Measurements from ENCODE around the gene BPIFB2. TPM values are rescaled to one million over a fixed set of nuclear protein-coding genes. Genes with fewer than 3 reads are reported as not detected.

BPIFB2 gene
- total RNA-seq, 1 donor from 2014 or later, result not detected

- Mint-ChIP-seq H3K27ac (ENCODE audit: unreplicated experiment) (peak overlapping the region; percentile 46), H3K27me3 (ENCODE audit: low read depth) (no peaks in the 10 kb centered on the region), H3K36me3 (ENCODE audit: low read depth) (no peaks in the 10 kb centered on the region), H3K9me3 (peaks cover 7% of the 10 kb centered on the region), H3K4me1 (peaks cover 35% of the 10 kb centered on the region), H3K4me3 (no peak overlapping the region)
- no peak for TF ChIP-seq CTCF (conservative IDR thresholded peaks at IDR 0.05)
- DNase-seq (ENCODE audit: low read depth, low spot score), result peak; percentile 31
Observed at GRCh38 chr20:33051333-33051732, 43.8 kb downstream of the BPIFB2 start.

- peaks cover 35% of the 10 kb centered on the region for H3K4me1 Mint-ChIP-seq
- no peaks in the 10 kb centered on the region for H3K27me3 Mint-ChIP-seq (ENCODE audit: low read depth)
- no peak within 1 kb of the TSS for H3K4me3 Mint-ChIP-seq
- H3K36me3 Mint-ChIP-seq (ENCODE audit: low read depth), result no peaks in the 10 kb centered on the region
- peaks cover 3% of the 10 kb centered on the region for H3K9me3 Mint-ChIP-seq
- H3K27ac Mint-ChIP-seq (ENCODE audit: unreplicated experiment), result no peak within 1 kb of the TSS
- no peak for DNase-seq (ENCODE audit: low read depth, low spot score)
- no peak for TF ChIP-seq CTCF (conservative IDR thresholded peaks at IDR 0.05)
Observed at GRCh38 chr20:33053291-33054106, 46.0 kb downstream of the BPIFB2 start, which contains the start of gene BPIFB3. BPIFB3 (plus strand) TSS chr20:33053903; CDS start chr20:33055436, 1,533 bp downstream.

GRCh38 chr20:33054381-33054780, 46.9 kb downstream of the BPIFB2 start:
- Mint-ChIP-seq H3K27me3 (ENCODE audit: low read depth) (no peaks in the 10 kb centered on the region), H3K4me1 (peaks cover 35% of the 10 kb centered on the region), H3K9me3 (peaks cover 3% of the 10 kb centered on the region), H3K36me3 (ENCODE audit: low read depth) (no peaks in the 10 kb centered on the region), H3K27ac (ENCODE audit: unreplicated experiment) (no peak overlapping the region), H3K4me3 (no peak overlapping the region)
- no peak for DNase-seq (ENCODE audit: low read depth, low spot score)
- no peak for TF ChIP-seq CTCF (conservative IDR thresholded peaks at IDR 0.05)

- TF ChIP-seq CTCF (conservative IDR thresholded peaks at IDR 0.05), result no peak
- no peak for DNase-seq (ENCODE audit: low read depth, low spot score)
- no peak overlapping the region for H3K27ac Mint-ChIP-seq (ENCODE audit: unreplicated experiment)
- H3K27me3 Mint-ChIP-seq (ENCODE audit: low read depth), result no peaks in the 10 kb centered on the region
- peaks cover 3% of the 10 kb centered on the region for H3K9me3 Mint-ChIP-seq
- H3K4me3 Mint-ChIP-seq, result no peak overlapping the region
- peaks cover 35% of the 10 kb centered on the region for H3K4me1 Mint-ChIP-seq
- no peaks in the 10 kb centered on the region for H3K36me3 Mint-ChIP-seq (ENCODE audit: low read depth)
Observed at GRCh38 chr20:33054791-33055190, 47.3 kb downstream of the BPIFB2 start.

- no peaks in the 10 kb centered on the region for H3K9me3 Mint-ChIP-seq
- no peak for DNase-seq (ENCODE audit: low read depth, low spot score)
- no peak for TF ChIP-seq CTCF (conservative IDR thresholded peaks at IDR 0.05)
- no peak overlapping the region for H3K27ac Mint-ChIP-seq (ENCODE audit: unreplicated experiment)
- no peaks in the 10 kb centered on the region for H3K27me3 Mint-ChIP-seq (ENCODE audit: low read depth)
- no peaks in the 10 kb centered on the region for H3K36me3 Mint-ChIP-seq (ENCODE audit: low read depth)
- no peak overlapping the region for H3K4me3 Mint-ChIP-seq
- H3K4me1 Mint-ChIP-seq, result peaks cover 23% of the 10 kb centered on the region
Observed at GRCh38 chr20:33059136-33059535, 51.6 kb downstream of the BPIFB2 start.

All from neural crest cell (in vitro differentiated cells).